ENCODE data around the gene TSPEAR.

Gene TSPEAR

GRCh38 chr21:44456214-44456914, 255.0 kb downstream of the TSPEAR start:
- DNase-seq: no peak

DNA sequence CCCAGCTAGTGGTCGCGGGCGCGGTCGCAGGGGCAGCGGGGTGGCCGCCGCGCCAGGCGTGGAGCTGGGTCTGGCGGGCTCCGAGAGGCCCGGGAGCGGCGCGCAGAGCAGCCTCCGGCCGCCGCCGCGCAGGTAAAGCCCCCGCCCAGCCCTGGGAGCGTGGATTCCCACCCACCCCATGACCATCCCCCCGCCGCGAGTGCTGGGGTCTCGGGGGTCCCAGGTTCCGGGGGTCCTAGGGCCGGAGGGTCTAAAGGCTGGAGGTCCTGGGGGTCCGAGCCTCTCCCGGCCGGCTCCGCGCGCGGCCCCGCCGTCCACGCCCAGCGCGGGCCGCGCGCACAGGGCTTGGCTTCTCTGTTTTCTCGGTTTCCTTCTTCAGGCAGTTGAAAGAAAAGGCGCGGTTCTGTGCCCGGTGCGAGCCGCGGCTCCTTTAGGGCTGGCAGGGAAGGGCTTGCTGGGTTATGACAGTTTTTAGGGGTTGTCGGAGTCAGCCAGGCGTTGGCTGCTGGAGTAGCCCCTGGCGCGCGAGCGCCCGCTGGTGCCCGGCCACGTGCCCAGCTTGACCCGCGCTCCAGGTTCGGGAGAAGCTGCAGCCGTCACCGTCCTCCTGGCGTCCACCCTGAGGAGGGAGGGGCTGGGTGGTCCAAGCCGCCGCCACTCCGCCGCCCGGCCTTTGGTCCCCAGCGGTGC, 255.7 kb downstream of the TSPEAR start:
- DNase-seq: no peak

DNA sequence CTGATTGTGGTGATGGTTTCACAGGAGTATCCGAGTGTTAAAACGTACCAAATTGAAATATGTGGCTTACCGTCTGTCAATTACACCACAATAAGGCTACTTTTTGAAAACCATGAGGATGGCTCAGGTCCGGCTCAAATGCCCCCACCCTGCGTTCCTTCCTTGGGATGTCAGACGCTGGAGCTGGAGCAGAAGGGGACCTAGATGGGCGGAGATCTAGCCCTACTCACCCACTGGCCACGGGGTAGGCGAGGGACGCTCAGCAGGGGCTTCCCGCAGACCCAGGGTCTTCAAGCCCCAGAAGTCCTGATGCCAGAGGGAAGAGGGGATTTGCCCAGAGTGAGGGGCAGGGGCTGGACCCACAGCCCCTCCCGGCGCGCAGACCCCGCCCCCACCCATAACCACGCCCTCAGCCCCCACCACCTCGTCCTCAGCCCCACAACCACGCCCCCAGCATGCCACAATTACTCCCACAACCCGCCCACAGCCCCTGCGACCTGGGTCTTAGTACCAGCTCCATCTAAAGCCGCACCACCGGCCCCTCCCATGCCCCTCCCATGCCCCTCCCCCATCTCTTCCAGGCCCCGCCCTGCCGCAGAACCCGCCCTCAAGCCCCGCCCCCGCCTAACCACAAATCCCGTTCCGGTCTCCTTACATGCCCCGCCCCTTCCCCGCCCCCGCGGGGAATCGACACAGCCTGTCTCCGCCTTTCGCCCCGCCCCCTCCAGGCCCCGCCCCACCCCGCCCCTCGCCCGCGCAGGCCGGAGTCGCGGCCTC, 256.4 kb downstream of the TSPEAR start, which contains the start of gene LRRC3:
LRRC3 (plus strand) TSS at position 764 of the 777 bp plus-strand sequence. CDS start 1,135 bp downstream, outside the sequence.
- no peak for DNase-seq

- no peak for DNase-seq
These were observed 257.3 kb downstream of the TSPEAR start for GRCh38 chr21:44454058-44454457.

- DNase-seq: no peak
These were observed 258.3 kb downstream of the TSPEAR start for GRCh38 chr21:44453120-44453519.

- DNase-seq: no peak
These were observed 260.4 kb downstream of the TSPEAR start for GRCh38 chr21:44450999-44451398.

GRCh38 chr21:44450402-44450801, 261.0 kb downstream of the TSPEAR start:
- no peak for DNase-seq

- DNase-seq: no peak
These were observed 261.7 kb downstream of the TSPEAR start for GRCh38 chr21:44449473-44450363.

- DNase-seq: no peak
These were observed 262.7 kb downstream of the TSPEAR start for GRCh38 chr21:44448651-44449131.
